CD14-positive monocyte (primary cell): ENCODE results near the gene SH3RF3. TPM values are rescaled to one million over a fixed set of nuclear protein-coding genes. Genes with fewer than 3 reads are reported as not detected.

Source experiments
- DNase-seq, 3 donors: peaks; one replicate each; pipeline ENCODE4 v3.0.0-alpha.2; 2011 to 2022
- H2AFZ ChIP-seq: 2 replicates; pipeline ENCODE4 v1.6.0; 2012; ENCODE audit warnings: mild to moderate bottlenecking, low read depth, low read length, inconsistent platforms; ENCODE audit not compliant: insufficient read depth, poor library complexity, severe bottlenecking
- H3K27ac ChIP-seq, 2 donors: 1 replicate in 1 of 2; 2 replicates in 1 of 2; pipeline ENCODE4 v1.5.1; 2012 to 2013; ENCODE audit warnings: low read length in 2 of 2, control low read depth in 1 of 2, inconsistent platforms in 1 of 2, low read depth in 1 of 2, mild to moderate bottlenecking in 1 of 2
- H3K27me3 ChIP-seq, 2 donors: one replicate each; pipeline versions ENCODE4 v1.6.0 to v1.6.1; 2011 to 2013; ENCODE audit warnings: low read length in 2 of 2; ENCODE audit not compliant: control insufficient read depth in 2 of 2, insufficient read depth in 2 of 2
- H3K36me3 ChIP-seq, 2 donors: replicated peaks in 1 of 2; 1 replicate in 1 of 2; 2 replicates in 1 of 2; pipeline versions ENCODE4 v1.5.1 to v1.6.1; 2012 to 2013; ENCODE audit warnings: low read length in 2 of 2, control low read depth in 1 of 2, inconsistent platforms in 1 of 2, mild to moderate bottlenecking in 1 of 2; ENCODE audit not compliant: insufficient read depth in 2 of 2, control insufficient read depth in 1 of 2
- H3K4me1 ChIP-seq, 2 donors: 1 replicate in 1 of 2; 2 replicates in 1 of 2; pipeline versions ENCODE4 v1.5.1 to v1.6.1; 2012 to 2013; ENCODE audit warnings: low read length in 2 of 2, control low read depth in 1 of 2, inconsistent platforms in 1 of 2, mild to moderate bottlenecking in 1 of 2, moderate library complexity in 1 of 2; ENCODE audit not compliant: insufficient read depth in 2 of 2, control insufficient read depth in 1 of 2
- H3K4me2 ChIP-seq: replicated peaks from 2 replicates; pipeline ENCODE3; 2012; ENCODE audit warnings: low read length, moderate library complexity, mild to moderate bottlenecking; ENCODE audit not compliant: poor library complexity, severe bottlenecking; ENCODE audit errors: extremely low read depth
- H3K4me3 ChIP-seq, 3 experiments: fragments of 200-600 bp in 1 of 3; sonication (generic) in 1 of 3; replicated peaks in 1 of 3; 1 replicate in 2 of 3; 2 replicates in 1 of 3; pipeline ENCODE4 v1.5.1; 2011 to 2013; ENCODE audit warnings: low read length in 3 of 3, mild to moderate bottlenecking in 3 of 3, control low read depth in 2 of 3, low read depth in 2 of 3, inconsistent platforms in 1 of 3, moderate library complexity in 1 of 3
- H3K79me2 ChIP-seq: 2 replicates; pipeline ENCODE4 v1.6.0; 2012; ENCODE audit warnings: mild to moderate bottlenecking, control low read depth, inconsistent platforms, low read length, moderate library complexity; ENCODE audit not compliant: insufficient read depth
- H3K9ac ChIP-seq: 2 replicates; pipeline ENCODE4 v1.6.0; 2017; ENCODE audit warnings: low read length, mild to moderate bottlenecking; ENCODE audit not compliant: insufficient read depth, poor library complexity, severe bottlenecking
- H3K9me3 ChIP-seq, 2 donors: replicated peaks in 1 of 2; 1 replicate in 1 of 2; 2 replicates in 1 of 2; pipeline versions ENCODE4 v1.5.1 to v1.6.1; 2012 to 2013; ENCODE audit warnings: low read length in 2 of 2, control low read depth in 1 of 2; ENCODE audit not compliant: control insufficient read depth in 1 of 2, insufficient read depth in 1 of 2
- H4K20me1 ChIP-seq: 2 replicates; pipeline ENCODE4 v1.6.0; 2012; ENCODE audit warnings: mild to moderate bottlenecking, low read length, control low read depth, moderate library complexity; ENCODE audit not compliant: insufficient read depth
- H3K27ac Mint-ChIP-seq, 7 donors: one replicate each; pipeline ENCODE4 v1.8.0; 2020; ENCODE audit warnings: mild to moderate bottlenecking in 7 of 7, mixed read lengths in 7 of 7, moderate library complexity in 6 of 7, inconsistent platforms in 2 of 7
- H3K27me3 Mint-ChIP-seq, 3 donors: one replicate each; pipeline ENCODE4 v1.8.0; 2021 to 2022; ENCODE audit warnings: low read depth in 3 of 3, mild to moderate bottlenecking in 3 of 3, mixed read lengths in 3 of 3, moderate library complexity in 3 of 3, inconsistent platforms in 1 of 3
- H3K36me3 Mint-ChIP-seq, 2 donors: one replicate each; pipeline ENCODE4 v1.8.0; 2020; ENCODE audit warnings: mixed read lengths in 2 of 2, inconsistent platforms in 1 of 2, mild to moderate bottlenecking in 1 of 2
- H3K4me1 Mint-ChIP-seq: one replicate; pipeline ENCODE4 v1.8.0; 2020; ENCODE audit warnings: mild to moderate bottlenecking, mixed read lengths
- H3K4me3 Mint-ChIP-seq, 2 donors: one replicate each; pipeline ENCODE4 v1.8.0; 2020; ENCODE audit warnings: mild to moderate bottlenecking in 2 of 2, mixed read lengths in 2 of 2, moderate library complexity in 1 of 2
- H3K9me3 Mint-ChIP-seq, 7 donors: one replicate each; pipeline ENCODE4 v1.8.0; 2020 to 2022; ENCODE audit warnings: mixed read lengths in 7 of 7, mild to moderate bottlenecking in 6 of 7, moderate library complexity in 6 of 7, inconsistent platforms in 2 of 7
- CTCF ChIP-seq: fragments of 200-600 bp; IDR thresholded peaks from one replicate; pipeline ENCODE4 v1.8.0; 2022; ENCODE audit warnings: antibody characterized with exemption, mild to moderate bottlenecking
- WGBS: methylation state at CpG from one replicate; pipeline ENCODE4 v1.1.5; 2013; ENCODE audit warnings: missing lambda C conversion rate; ENCODE audit not compliant: insufficient coverage; 5-methylcytosine and 5-hydroxymethylcytosine counted together
- intact Hi-C, 2 donors: fragments of 100-400 bp; cut with micrococcal nuclease; formaldehyde crosslinking; loops; one replicate each; pipeline versions ENCODE4 v1.15.0 to v1.15.1; 2023
- polyA plus RNA-seq, 3 donors: library from polyadenylated mRNA; depleted of rRNA in 1 of 3; unstranded in 2 of 3; stranded (reverse) in 1 of 3; fragments of 300-500 nt in 2 of 3; fragments of >200 nt in 1 of 3; fragmentation: Illumina TruSeq in 2 of 3; gene quantifications; 1 replicate in 2 of 3; 2 replicates in 1 of 3; pipeline ENCODE4 v1.2.3, GENCODE V29; 2012 to 2021

SH3RF3 gene
- polyA plus RNA-seq, 3 donors, result 0.25 to 0.75 (median 0.34) TPM

DNA sequence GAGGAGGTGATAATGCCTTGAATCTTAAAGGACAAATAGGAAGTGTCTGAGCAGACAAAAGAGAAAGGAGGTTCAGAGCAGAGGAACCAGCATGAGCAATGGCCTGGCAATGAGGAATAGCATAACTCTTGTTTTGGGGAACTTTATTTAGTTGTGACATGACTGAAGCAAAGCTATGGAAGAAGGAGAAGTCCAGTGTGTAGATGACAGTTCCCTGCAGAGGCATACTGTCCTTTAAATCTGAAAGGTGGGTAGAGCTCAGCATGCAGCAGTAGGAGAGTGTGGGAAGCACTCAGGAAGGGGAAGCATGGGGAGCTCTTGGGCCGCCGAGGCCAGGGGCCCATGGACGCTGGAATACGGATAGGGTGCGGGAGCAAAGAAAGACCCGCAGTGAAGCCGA is 311.0 kb downstream of the SH3RF3 start:
- Histone ChIP-seq H3K27ac (no peak overlapping the region), H4K20me1 (no peaks in the 10 kb centered on the region), H3K4me2 (no peak overlapping the region), H3K36me3 (no peaks in the 10 kb centered on the region), H3K4me3 (no peak overlapping the region), H2AFZ (no peak overlapping the region), H3K9me3 (peaks cover 9 to 14% of the 10 kb centered on the region in 2 donors), H3K9ac (no peak overlapping the region), H3K79me2 (no peaks in the 10 kb centered on the region), H3K27me3 (no peaks in the 10 kb centered on the region), H3K4me1 (no peaks in the 10 kb centered on the region)
- WGBS, result 96% methylated on average over 5 of the region's 7 CpGs
- intact Hi-C loops, result no loop called here
- no peak overlapping the region for H3K4me3 Mint-ChIP-seq
- no peak overlapping the region for H3K27ac Mint-ChIP-seq
- peaks cover 9% of the 10 kb centered on the region for H3K4me1 Mint-ChIP-seq
- H3K9me3 Mint-ChIP-seq, result peaks cover 18 to 34% (median 27%) of the 10 kb centered on the region in 7 donors
- no peak for TF ChIP-seq CTCF
- H3K36me3 Mint-ChIP-seq, result peaks cover 0 to 2% of the 10 kb centered on the region in 2 donors
- peak; percentile 1 to 11 (median 9) for DNase-seq
- H3K27me3 Mint-ChIP-seq, result peaks cover 0 to 5% (median 3%) of the 10 kb centered on the region in 3 donors

DNA sequence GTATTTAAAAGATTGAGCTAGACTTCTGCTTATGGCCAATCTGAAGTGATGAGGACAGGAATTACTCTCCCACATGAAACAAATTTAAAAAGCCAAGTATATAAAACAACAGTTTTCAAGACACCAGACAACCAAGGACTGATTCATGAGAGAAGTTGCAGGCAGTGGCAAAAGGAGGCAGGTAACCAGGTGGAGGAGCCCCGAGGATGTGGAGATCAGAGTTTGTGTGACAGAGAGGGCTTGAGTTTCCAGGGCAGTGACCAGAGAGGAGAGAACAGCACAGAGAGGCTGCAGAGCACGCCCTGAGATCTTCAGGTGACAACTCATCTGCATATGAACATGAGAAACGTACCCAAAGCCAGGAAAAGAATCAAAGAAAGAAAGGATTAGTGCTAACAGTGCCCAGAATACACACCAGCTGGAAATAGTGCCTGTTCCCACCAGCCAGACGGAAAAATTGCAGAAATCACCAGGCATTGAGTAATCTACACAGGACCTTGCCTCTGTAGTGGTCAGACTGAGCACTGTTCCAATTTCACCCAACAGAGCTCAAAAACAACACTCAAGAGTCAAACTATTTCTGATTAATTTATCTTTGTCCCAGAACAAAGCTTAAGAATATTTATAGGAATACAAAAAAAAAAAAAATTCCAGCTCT is 311.6 kb downstream of the SH3RF3 start:
- Mint-ChIP-seq H3K27ac (no peak overlapping the region), H3K4me1 (peaks cover 9% of the 10 kb centered on the region), H3K9me3 (peaks cover 18 to 35% (median 27%) of the 10 kb centered on the region in 7 donors), H3K27me3 (peaks cover 0 to 5% (median 3%) of the 10 kb centered on the region in 3 donors), H3K36me3 (peaks cover 0 to 2% of the 10 kb centered on the region in 2 donors), H3K4me3 (no peak overlapping the region)
- WGBS, result 77% methylated on average over 4 of the region's 4 CpGs
- Histone ChIP-seq H3K27me3 (no peaks in the 10 kb centered on the region), H4K20me1 (no peaks in the 10 kb centered on the region), H3K4me1 (no peaks in the 10 kb centered on the region), H3K9ac (no peak overlapping the region), H2AFZ (no peak overlapping the region), H3K9me3 (peaks cover 9 to 14% of the 10 kb centered on the region in 2 donors), H3K4me2 (no peak overlapping the region), H3K36me3 (no peaks in the 10 kb centered on the region), H3K4me3 (no peak overlapping the region), H3K79me2 (no peaks in the 10 kb centered on the region), H3K27ac (no peak overlapping the region)
- intact Hi-C loops, result no loop called here
- no peak for DNase-seq
- no peak for TF ChIP-seq CTCF
